Neural progenitor cell (in vitro differentiated cells): ENCODE measurements around the gene TNRC6C. TPM values are rescaled to one million over a fixed set of nuclear protein-coding genes. Genes with fewer than 3 reads are reported as not detected.

Experiments
- DNase-seq: peaks from one replicate; pipeline ENCODE4 v3.0.0-alpha.2; 2016; ENCODE audit warnings: low spot score
- H2AFZ ChIP-seq: fragments of 200-600 bp; sonication (generic); replicated peaks from 2 replicates; pipeline ENCODE4 v1.6.1; 2016; ENCODE audit warnings: antibody characterized with exemption
- H3F3A ChIP-seq: fragments of 200-600 bp; sonication (generic); 2 replicates; pipeline ENCODE4 v1.6.1; 2016; ENCODE audit warnings: antibody characterized with exemption, low read depth
- H3K27ac ChIP-seq: fragments of 200-600 bp; sonication (generic); 2 replicates; pipeline ENCODE4 v1.5.1; 2016; ENCODE audit warnings: mild to moderate bottlenecking
- H3K27me3 ChIP-seq: fragments of 200-600 bp; sonication (generic); 2 replicates; pipeline ENCODE4 v1.6.1; 2016; ENCODE audit warnings: mild to moderate bottlenecking, moderate library complexity
- H3K36me3 ChIP-seq: fragments of 200-600 bp; sonication (generic); 2 replicates; pipeline ENCODE4 v1.5.1; 2016
- H3K4me1 ChIP-seq: fragments of 200-600 bp; sonication (generic); 2 replicates; pipeline ENCODE4 v1.6.1; 2016; ENCODE audit warnings: mixed run types
- H3K4me2 ChIP-seq: fragments of 200-600 bp; sonication (generic); 2 replicates; pipeline ENCODE4 v1.6.1; 2016
- H3K4me3 ChIP-seq: fragments of 200-600 bp; sonication (generic); 2 replicates; pipeline ENCODE4 v1.5.1; 2016
- H3K79me2 ChIP-seq: fragments of 200-600 bp; sonication (generic); 2 replicates; pipeline ENCODE4 v1.6.1; 2016; ENCODE audit warnings: low read depth
- H3K9ac ChIP-seq: fragments of 200-600 bp; sonication (generic); 2 replicates; pipeline ENCODE4 v1.6.1; 2016
- H3K9me3 ChIP-seq: fragments of 200-600 bp; sonication (generic); 2 replicates; pipeline ENCODE4 v1.5.1; 2016; ENCODE audit warnings: low read depth
- H4K20me1 ChIP-seq: fragments of 200-600 bp; sonication (generic); 2 replicates; pipeline ENCODE4 v1.6.1; 2016; ENCODE audit warnings: low read depth
- H3K27ac Mint-ChIP-seq: 3 replicates; pipeline ENCODE4 v1.8.0; 2021; ENCODE audit warnings: mixed read lengths
- H3K27me3 Mint-ChIP-seq: 2 replicates; pipeline ENCODE4 v1.8.0; 2022; ENCODE audit warnings: low read depth, mild to moderate bottlenecking, inconsistent platforms, moderate library complexity, mixed read lengths; ENCODE audit not compliant: insufficient read depth
- H3K36me3 Mint-ChIP-seq: 3 replicates; pipeline ENCODE4 v1.8.0; 2021; ENCODE audit warnings: mixed read lengths
- H3K4me1 Mint-ChIP-seq: 3 replicates; pipeline ENCODE4 v1.8.0; 2021; ENCODE audit warnings: mixed read lengths
- H3K4me3 Mint-ChIP-seq: 3 replicates; pipeline ENCODE4 v1.8.0; 2021; ENCODE audit warnings: mild to moderate bottlenecking, moderate library complexity, mixed read lengths
- H3K9me3 Mint-ChIP-seq: 3 replicates; pipeline ENCODE4 v1.8.0; 2020; ENCODE audit warnings: mixed read lengths
- EZH2 ChIP-seq: fragments of 200-600 bp; sonication (generic); IDR thresholded peaks from 2 replicates; pipeline ENCODE4 v1.6.1; 2017; ENCODE audit warnings: antibody characterized with exemption, mild to moderate bottlenecking, moderate library complexity
- EZH2phosphoT487 ChIP-seq: fragments of 200-600 bp; sonication (generic); IDR thresholded peaks from 2 replicates; pipeline ENCODE4 v1.6.1; 2017; ENCODE audit warnings: antibody characterized with exemption
- total RNA-seq: library from RNA; depleted of rRNA; stranded (reverse); fragments of >200 nt; gene quantifications from 2 replicates; pipeline ENCODE4 v1.2.3, GENCODE V29; 2015; ENCODE audit warnings: low replicate concordance
- TF ChIP-seq, protein P1 (sequence below): fragments of 200-600 bp; sonication (generic); IDR thresholded peaks from 2 replicates; pipeline ENCODE4 v1.5.1; 2017; ENCODE audit warnings: antibody characterized with exemption, mild to moderate bottlenecking

The TNRC6C gene
- total RNA-seq, 1 donor from 2014 or later = 14.9 TPM

DNA sequence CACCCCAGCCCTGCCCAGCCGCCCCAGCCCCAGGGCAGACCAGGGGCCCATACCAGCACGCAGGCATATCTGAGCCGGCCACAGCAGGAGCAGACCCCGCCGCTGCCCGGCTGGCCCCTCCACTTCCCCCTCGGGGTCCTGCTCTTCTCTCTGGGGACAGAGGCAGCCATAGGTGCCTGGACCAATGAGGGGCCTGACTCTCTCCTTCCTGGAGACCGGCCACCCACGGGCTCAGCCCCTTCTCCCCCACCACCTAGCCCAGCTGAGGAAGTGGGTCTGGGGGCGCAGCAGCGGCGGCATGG lies 166.3 kb downstream of the TNRC6C start:
- peaks cover 25% of the 10 kb centered on the region for H3K27me3 ChIP-seq
- no peaks in the 10 kb centered on the region for H3K36me3 ChIP-seq
- no peak overlapping the region for H3K9ac ChIP-seq
- peaks cover 23% of the 10 kb centered on the region for H3K4me1 ChIP-seq
- no peak overlapping the region for H2AFZ ChIP-seq
- H3K79me2 ChIP-seq = no peaks in the 10 kb centered on the region
- Mint-ChIP-seq H3K27me3 (peaks cover 7% of the 10 kb centered on the region), H3K36me3 (peaks cover 3% of the 10 kb centered on the region), H3K4me1 (peaks cover 11% of the 10 kb centered on the region), H3K4me3 (no peak overlapping the region), H3K9me3 (no peaks in the 10 kb centered on the region), H3K27ac (no peak overlapping the region)
- no peak for TF ChIP-seq EZH2
- no peak for TF ChIP-seq EZH2phosphoT487
- TF ChIP-seq, protein P1, sequence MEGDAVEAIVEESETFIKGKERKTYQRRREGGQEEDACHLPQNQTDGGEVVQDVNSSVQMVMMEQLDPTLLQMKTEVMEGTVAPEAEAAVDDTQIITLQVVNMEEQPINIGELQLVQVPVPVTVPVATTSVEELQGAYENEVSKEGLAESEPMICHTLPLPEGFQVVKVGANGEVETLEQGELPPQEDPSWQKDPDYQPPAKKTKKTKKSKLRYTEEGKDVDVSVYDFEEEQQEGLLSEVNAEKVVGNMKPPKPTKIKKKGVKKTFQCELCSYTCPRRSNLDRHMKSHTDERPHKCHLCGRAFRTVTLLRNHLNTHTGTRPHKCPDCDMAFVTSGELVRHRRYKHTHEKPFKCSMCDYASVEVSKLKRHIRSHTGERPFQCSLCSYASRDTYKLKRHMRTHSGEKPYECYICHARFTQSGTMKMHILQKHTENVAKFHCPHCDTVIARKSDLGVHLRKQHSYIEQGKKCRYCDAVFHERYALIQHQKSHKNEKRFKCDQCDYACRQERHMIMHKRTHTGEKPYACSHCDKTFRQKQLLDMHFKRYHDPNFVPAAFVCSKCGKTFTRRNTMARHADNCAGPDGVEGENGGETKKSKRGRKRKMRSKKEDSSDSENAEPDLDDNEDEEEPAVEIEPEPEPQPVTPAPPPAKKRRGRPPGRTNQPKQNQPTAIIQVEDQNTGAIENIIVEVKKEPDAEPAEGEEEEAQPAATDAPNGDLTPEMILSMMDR = no peak
- no peak overlapping the region for H3K27ac ChIP-seq
- DNase-seq = no peak
- H3K9me3 ChIP-seq = no peaks in the 10 kb centered on the region
- H3K4me2 ChIP-seq = no peak overlapping the region
- H3K4me3 ChIP-seq = no peak overlapping the region
- H4K20me1 ChIP-seq = peaks cover 5% of the 10 kb centered on the region
- peaks cover 11% of the 10 kb centered on the region for H3F3A ChIP-seq

DNA sequence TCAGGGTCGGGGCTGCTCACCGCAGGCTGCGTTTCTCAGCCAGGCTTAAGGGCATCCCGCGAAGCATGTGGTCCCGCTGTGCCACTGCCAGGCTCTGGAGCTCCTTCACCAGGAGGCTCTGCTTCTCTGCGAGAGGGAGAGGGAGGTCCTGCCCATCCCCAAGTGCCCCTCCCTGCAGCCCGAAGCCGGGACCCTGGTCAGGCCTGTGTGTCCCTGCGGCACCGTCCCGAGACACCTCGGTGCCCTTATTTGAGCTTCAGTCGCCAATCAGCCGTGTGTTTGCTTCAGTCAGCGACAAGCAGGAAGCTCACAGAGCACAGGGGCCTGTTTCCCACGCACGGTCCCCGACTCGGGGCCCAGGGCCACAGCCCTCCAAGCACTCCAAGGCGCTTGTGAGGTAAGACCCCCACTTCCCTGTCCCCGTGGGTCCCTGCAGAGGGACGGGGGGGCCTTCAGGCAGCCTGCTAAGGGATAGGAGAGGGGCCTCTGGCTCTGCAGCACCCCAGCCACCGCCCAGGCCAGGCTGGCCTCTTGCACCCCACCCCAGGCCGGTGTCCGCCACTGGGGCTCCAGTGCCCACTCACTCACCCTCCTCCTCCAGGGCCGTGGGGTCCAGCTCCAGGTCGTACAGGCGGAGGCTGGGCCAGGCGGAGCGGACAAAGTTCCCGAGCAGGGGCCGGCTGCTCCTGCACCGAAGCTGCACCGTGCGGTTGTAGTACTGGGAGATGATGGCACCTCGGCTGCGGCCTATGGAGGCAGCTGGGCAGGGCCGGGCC lies 166.8 kb downstream of the TNRC6C start:
- H3K4me3 ChIP-seq = no peak overlapping the region

DNA sequence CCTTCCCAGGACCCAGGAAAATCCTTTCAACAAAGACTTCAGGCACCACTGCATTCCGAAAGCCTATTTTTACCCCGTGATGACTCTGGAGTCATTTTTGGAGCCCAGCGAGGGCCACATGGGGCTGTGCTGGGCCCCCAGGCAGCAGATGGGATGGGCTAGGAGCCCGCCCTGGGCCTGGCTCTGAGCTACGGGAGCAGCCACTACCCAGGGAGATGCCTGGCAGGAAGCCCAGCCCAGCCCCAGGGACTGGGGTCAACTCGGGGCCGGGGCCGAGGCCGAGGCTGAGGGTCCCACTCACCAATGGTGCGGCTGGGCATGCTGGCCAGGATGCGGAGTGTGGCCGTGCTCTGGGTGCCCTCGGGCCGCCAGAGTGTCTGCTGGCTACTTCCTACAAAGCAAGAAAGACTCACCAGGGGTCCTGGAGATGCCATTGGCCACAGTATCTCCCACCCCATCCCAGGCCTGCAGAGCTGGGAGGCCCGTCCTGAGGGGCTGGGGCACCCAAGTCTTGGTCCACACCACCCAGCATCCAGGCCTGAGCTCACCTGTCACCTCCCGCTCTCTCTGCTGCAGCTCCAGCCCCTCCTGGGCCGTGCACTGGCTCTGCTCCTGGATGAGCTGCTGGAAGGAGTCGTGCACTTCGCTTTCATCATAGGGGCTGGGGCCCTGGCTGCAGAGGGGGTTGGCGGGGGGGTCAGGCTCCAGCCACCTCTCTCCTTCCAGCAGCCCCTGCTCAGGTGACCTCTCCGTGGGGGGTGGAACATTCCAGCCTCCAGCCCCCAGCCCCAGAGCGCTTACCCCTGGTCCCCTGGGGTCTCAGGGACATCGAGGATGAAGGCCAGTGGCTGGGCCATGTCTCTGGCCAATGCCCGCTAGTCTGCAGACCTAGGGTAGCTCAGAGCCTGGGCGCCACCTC lies 167.7 kb downstream of the TNRC6C start:
- Histone ChIP-seq H3K27ac (no peak overlapping the region), H3K9me3 (no peaks in the 10 kb centered on the region), H3K4me2 (no peak overlapping the region), H3K4me3 (no peak overlapping the region), H3K4me1 (peaks cover 23% of the 10 kb centered on the region), H3K36me3 (no peaks in the 10 kb centered on the region), H3K9ac (no peak overlapping the region), H2AFZ (no peak overlapping the region), H3K27me3 (peaks cover 40% of the 10 kb centered on the region), H3F3A (peaks cover 15% of the 10 kb centered on the region), H3K79me2 (no peaks in the 10 kb centered on the region), H4K20me1 (peaks cover 5% of the 10 kb centered on the region)
- H3K27me3 Mint-ChIP-seq = peaks cover 10% of the 10 kb centered on the region
- DNase-seq = no peak
- H3K4me1 Mint-ChIP-seq = peaks cover 14% of the 10 kb centered on the region
- no peaks in the 10 kb centered on the region for H3K9me3 Mint-ChIP-seq
- H3K4me3 Mint-ChIP-seq = peak overlapping the region; percentile 66
- H3K27ac Mint-ChIP-seq = no peak overlapping the region
- TF ChIP-seq EZH2 (no peak), EZH2phosphoT487 (no peak)
- TF ChIP-seq, protein P1 = no peak
- peaks cover 3% of the 10 kb centered on the region for H3K36me3 Mint-ChIP-seq

More for the DNA sequence above, 166.8 kb downstream of the TNRC6C start:
- Histone ChIP-seq H3K4me1 (peaks cover 23% of the 10 kb centered on the region), H3K4me2 (no peak overlapping the region), H3K27me3 (peaks cover 31% of the 10 kb centered on the region), H3K36me3 (no peaks in the 10 kb centered on the region), H2AFZ (no peak overlapping the region), H3K27ac (no peak overlapping the region), H3F3A (peaks cover 15% of the 10 kb centered on the region), H3K79me2 (no peaks in the 10 kb centered on the region), H3K9me3 (no peaks in the 10 kb centered on the region), H4K20me1 (peaks cover 5% of the 10 kb centered on the region), H3K9ac (no peak overlapping the region)
- DNase-seq = no peak
- Mint-ChIP-seq H3K4me1 (peaks cover 14% of the 10 kb centered on the region), H3K27ac (no peak overlapping the region), H3K27me3 (peaks cover 10% of the 10 kb centered on the region), H3K9me3 (no peaks in the 10 kb centered on the region), H3K36me3 (peaks cover 3% of the 10 kb centered on the region), H3K4me3 (no peak overlapping the region)
- TF ChIP-seq EZH2 (no peak), EZH2phosphoT487 (no peak)
- TF ChIP-seq, protein P1 = no peak
